Thoracic aorta (tissue), 2 donors: ENCODE measurements around the gene S100A11. TPM values are rescaled to one million over a fixed set of nuclear protein-coding genes. Genes with fewer than 3 reads are reported as not detected.

Experiments used
- ATAC-seq: fragments of 150-250 bp; one replicate; pipeline ENCODE4 v1.8.0; 2017; ENCODE audit warnings: low read depth; ENCODE audit not compliant: insufficient number of reproducible peaks, low FRiP score
- DNase-seq: peaks from one replicate; pipeline ENCODE4 v3.0.0-alpha.2; 2020; ENCODE audit warnings: low spot score
- H3K27ac ChIP-seq, 2 donors: fragments of 200-600 bp; sonication (generic); 1 replicate in 1 of 2; 2 replicates in 1 of 2; pipeline ENCODE4 v1.5.1; 2016; ENCODE audit warnings: mild to moderate bottlenecking in 2 of 2, moderate library complexity in 2 of 2
- H3K27me3 ChIP-seq: fragments of 200-600 bp; sonication (generic); replicated peaks from 2 replicates; pipeline ENCODE4 v1.6.0; 2016; ENCODE audit warnings: mild to moderate bottlenecking; ENCODE audit not compliant: insufficient read depth
- H3K36me3 ChIP-seq: fragments of 200-600 bp; sonication (generic); one replicate; pipeline ENCODE4 v1.5.1; 2016
- H3K4me1 ChIP-seq, 2 donors: fragments of 200-600 bp; sonication (generic); 1 replicate in 1 of 2; 2 replicates in 1 of 2; pipeline versions ENCODE4 v1.5.1 to v1.6.0; 2016; ENCODE audit warnings: low read depth in 2 of 2, mild to moderate bottlenecking in 1 of 2; ENCODE audit not compliant: control insufficient read depth in 1 of 2
- H3K4me3 ChIP-seq: fragments of 200-600 bp; sonication (generic); 2 replicates; pipeline ENCODE4 v1.5.1; 2016; ENCODE audit warnings: mild to moderate bottlenecking
- H3K9me3 ChIP-seq: fragments of 200-600 bp; sonication (generic); 2 replicates; pipeline ENCODE4 v1.5.1; 2016
- CTCF ChIP-seq: fragments of 200-600 bp; sonication (generic); IDR thresholded peaks from one replicate; pipeline ENCODE4 v1.5.1; 2019; ENCODE audit warnings: antibody characterized with exemption
- total RNA-seq, 2 donors: library from RNA; depleted of rRNA; stranded (reverse); fragments of >200 nt; gene quantifications; one replicate each; pipeline versions ENCODE4 v1.1.0 to v1.2.3, GENCODE V29; 2016

S100A11 gene
- total RNA-seq, 2 donors from 2014 or later: 196 to 210 TPM

GRCh38 chr1:151990058-151990855 is 46.5 kb downstream of the S100A11 start:
- Histone ChIP-seq H3K4me3 (no peak overlapping the region), H3K4me1 (peaks cover 49 to 66% of the 10 kb centered on the region in 2 donors), H3K36me3 (peaks cover 6% of the 10 kb centered on the region), H3K9me3 (no peaks in the 10 kb centered on the region), H3K27me3 (no peaks in the 10 kb centered on the region), H3K27ac (peak overlapping the region; percentile 26 to 80)
- no peak for TF ChIP-seq CTCF
- no peak for DNase-seq
- ATAC-seq: no peak

- peaks cover 45 to 60% of the 10 kb centered on the region in 2 donors for H3K4me1 ChIP-seq
These were observed 47.5 kb downstream of the S100A11 start for GRCh38 chr1:151989211-151989862.

DNA sequence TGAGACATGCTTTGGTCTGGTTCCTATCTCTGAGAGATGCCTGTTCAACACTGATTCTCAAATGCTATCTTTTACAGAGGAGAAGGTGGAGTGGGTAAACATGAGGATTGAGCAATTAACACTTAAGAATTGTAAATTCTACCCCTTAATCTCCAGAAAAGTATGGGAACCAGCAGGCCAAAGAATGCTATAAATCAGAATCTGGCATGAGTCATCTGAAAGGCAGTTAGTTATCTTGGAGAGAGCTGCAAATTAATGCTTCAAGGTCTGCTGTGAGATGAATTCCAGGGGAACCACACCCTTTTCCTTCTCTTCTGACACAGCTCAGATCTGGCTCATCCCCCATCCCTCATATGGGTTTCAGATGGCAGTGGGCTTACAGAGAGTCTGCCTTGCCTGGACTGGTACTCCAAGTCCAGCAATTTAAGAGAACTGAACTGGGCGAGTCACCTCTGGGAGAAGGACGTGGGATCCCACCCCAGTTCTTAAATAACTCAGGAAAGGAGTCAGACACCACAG is 48.3 kb downstream of the S100A11 start:
- peaks cover 20% of the 10 kb centered on the region for H3K36me3 ChIP-seq
- H3K4me1 ChIP-seq: peaks cover 45 to 56% of the 10 kb centered on the region in 2 donors
- no peak for DNase-seq
- no peaks in the 10 kb centered on the region for H3K27me3 ChIP-seq
- no peaks in the 10 kb centered on the region for H3K9me3 ChIP-seq
- no peak for TF ChIP-seq CTCF
- ATAC-seq: no peak
- H3K27ac ChIP-seq: peak overlapping the region; percentile 62 to 80
- peak overlapping the region; percentile 1 for H3K4me3 ChIP-seq

More at GRCh38 chr1:151989211-151989862, 47.5 kb downstream of the S100A11 start:
- peaks cover 15% of the 10 kb centered on the region for H3K36me3 ChIP-seq
- peak overlapping the region; percentile 62 to 80 for H3K27ac ChIP-seq
- no peak for TF ChIP-seq CTCF
- H3K27me3 ChIP-seq: no peaks in the 10 kb centered on the region
- DNase-seq (no peak), ATAC-seq (peak; percentile 19)
- H3K9me3 ChIP-seq: no peaks in the 10 kb centered on the region
- peak overlapping the region; percentile 1 for H3K4me3 ChIP-seq

GRCh38 chr1:151986501-151987190 is 50.2 kb downstream of the S100A11 start:
- Histone ChIP-seq H3K4me1 (peaks cover 38 to 43% of the 10 kb centered on the region in 2 donors), H3K9me3 (no peaks in the 10 kb centered on the region), H3K27me3 (no peaks in the 10 kb centered on the region), H3K36me3 (peaks cover 31% of the 10 kb centered on the region), H3K4me3 (no peak overlapping the region), H3K27ac (no peak overlapping the region)
- ATAC-seq (no peak), DNase-seq (no peak)
- TF ChIP-seq CTCF: no peak

- no peak overlapping the region for H3K27ac ChIP-seq
- peaks cover 32 to 41% of the 10 kb centered on the region in 2 donors for H3K4me1 ChIP-seq
- no peak for TF ChIP-seq CTCF
- H3K9me3 ChIP-seq: no peaks in the 10 kb centered on the region
- DNase-seq: no peak
- H3K4me3 ChIP-seq: no peak overlapping the region
- ATAC-seq: no peak
- H3K36me3 ChIP-seq: peaks cover 31% of the 10 kb centered on the region
- H3K27me3 ChIP-seq: no peaks in the 10 kb centered on the region
These were observed 51.0 kb downstream of the S100A11 start for GRCh38 chr1:151985768-151986167.
